ENCODE measurements around the gene LAIR2.
"Not testable (repeated sequence)": the region's sequence is repeated elsewhere in the genome, so short reads cannot be mapped to it uniquely, and the experiment has no call there.

- not testable (repeated sequence) for TF ChIP-seq CTCF (IDR thresholded peaks at IDR 0.05; ENCODE audit: poor library complexity); EZH2phosphoT487 (IDR thresholded peaks at IDR 0.05; ENCODE audit: low read depth, severe bottlenecking, unreplicated experiment)
Measured at GRCh38 chr19:54466110-54466480, 36.5 kb upstream of the LAIR2 start.

Data from hepatocyte (in vitro differentiated cells).